NAMALWA (cell line): Measurements from ENCODE around the gene TKTL1.
"Not testable (repeated sequence)": the region's sequence is repeated elsewhere in the genome, so short reads cannot be mapped to it uniquely, and the experiment has no call there.

Experiments used
- DNase-seq: peaks from one replicate; pipeline ENCODE4 v3.0.0-alpha.2; 2015; ENCODE audit warnings: low spot score

Gene TKTL1

GRCh38 chrX:154343620-154344019, 48.0 kb downstream of the TKTL1 start:
- not testable (repeated sequence) for DNase-seq

- no peak for DNase-seq
Observed at GRCh38 chrX:154348114-154348531, 52.5 kb downstream of the TKTL1 start.

GRCh38 chrX:154348646-154349358, 53.2 kb downstream of the TKTL1 start:
- no peak for DNase-seq

GRCh38 chrX:154349359-154349935, 53.9 kb downstream of the TKTL1 start:
- no peak for DNase-seq

- no peak for DNase-seq
Observed at GRCh38 chrX:154349979-154350378, 54.4 kb downstream of the TKTL1 start.

GRCh38 chrX:154350429-154351182, 55.0 kb downstream of the TKTL1 start:
- DNase-seq, result no peak

- DNase-seq, result no peak
Observed at GRCh38 chrX:154351183-154352011, 55.8 kb downstream of the TKTL1 start.

GRCh38 chrX:154352012-154352401, 56.4 kb downstream of the TKTL1 start:
- DNase-seq, result no peak

- DNase-seq, result no peak
Observed at GRCh38 chrX:154352466-154352865, 56.9 kb downstream of the TKTL1 start.

- DNase-seq, result no peak
Observed at GRCh38 chrX:154353172-154353843, 57.7 kb downstream of the TKTL1 start.

- DNase-seq, result no peak
Observed at GRCh38 chrX:154354013-154354412, 58.4 kb downstream of the TKTL1 start.

GRCh38 chrX:154354516-154354915, 58.9 kb downstream of the TKTL1 start:
- DNase-seq, result no peak

GRCh38 chrX:154355094-154355775, 59.6 kb downstream of the TKTL1 start:
- DNase-seq, result no peak

GRCh38 chrX:154355776-154356140, 60.2 kb downstream of the TKTL1 start:
- no peak for DNase-seq

- no peak for DNase-seq
Observed at GRCh38 chrX:154356596-154356995, 61.0 kb downstream of the TKTL1 start.

- DNase-seq, result no peak
Observed at GRCh38 chrX:154357205-154357604, 61.6 kb downstream of the TKTL1 start.

GRCh38 chrX:154358011-154358410, 62.4 kb downstream of the TKTL1 start:
- no peak for DNase-seq

- no peak for DNase-seq
Observed at GRCh38 chrX:154358829-154359228, 63.2 kb downstream of the TKTL1 start.

GRCh38 chrX:154359362-154360154, 64.0 kb downstream of the TKTL1 start:
- no peak for DNase-seq

- DNase-seq, result no peak
Observed at GRCh38 chrX:154360155-154360713, 64.6 kb downstream of the TKTL1 start.
